ENCODE data around the gene DLGAP1.

DNA sequence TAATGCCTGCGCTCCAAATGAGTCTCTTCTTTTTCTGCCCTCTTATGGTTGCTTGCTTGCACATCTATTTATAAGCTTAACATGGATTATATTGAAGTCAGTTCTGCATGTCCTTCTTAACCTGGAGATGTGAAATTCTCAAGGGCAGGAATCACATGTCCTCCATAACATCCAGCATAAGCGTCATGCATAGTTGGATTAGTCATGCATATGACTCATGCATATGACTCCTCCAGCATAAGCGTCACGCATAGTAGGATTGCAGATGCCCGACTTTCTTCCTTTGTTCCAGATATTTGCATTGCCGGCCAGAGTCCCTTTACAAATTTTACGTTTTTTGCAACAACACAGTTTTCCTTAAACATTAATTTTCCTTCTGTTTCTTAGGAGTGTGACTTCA, 696.6 kb downstream of the DLGAP1 start:
- no peak for TF ChIP-seq ZNF423 (tag by site-specific recombination; IDR thresholded peaks at IDR 0.05)
- no peak for TF ChIP-seq ZNF10 (tag by site-specific recombination; IDR thresholded peaks at IDR 0.05)
- no peak for TF ChIP-seq ZBTB7A (tag by site-specific recombination; IDR thresholded peaks at IDR 0.05; ENCODE audit: low read depth)
- TF ChIP-seq, protein P1, sequence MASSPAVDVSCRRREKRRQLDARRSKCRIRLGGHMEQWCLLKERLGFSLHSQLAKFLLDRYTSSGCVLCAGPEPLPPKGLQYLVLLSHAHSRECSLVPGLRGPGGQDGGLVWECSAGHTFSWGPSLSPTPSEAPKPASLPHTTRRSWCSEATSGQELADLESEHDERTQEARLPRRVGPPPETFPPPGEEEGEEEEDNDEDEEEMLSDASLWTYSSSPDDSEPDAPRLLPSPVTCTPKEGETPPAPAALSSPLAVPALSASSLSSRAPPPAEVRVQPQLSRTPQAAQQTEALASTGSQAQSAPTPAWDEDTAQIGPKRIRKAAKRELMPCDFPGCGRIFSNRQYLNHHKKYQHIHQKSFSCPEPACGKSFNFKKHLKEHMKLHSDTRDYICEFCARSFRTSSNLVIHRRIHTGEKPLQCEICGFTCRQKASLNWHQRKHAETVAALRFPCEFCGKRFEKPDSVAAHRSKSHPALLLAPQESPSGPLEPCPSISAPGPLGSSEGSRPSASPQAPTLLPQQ (tag by site-specific recombination; IDR thresholded peaks at IDR 0.05): no peak
- TF ChIP-seq, protein P2, sequence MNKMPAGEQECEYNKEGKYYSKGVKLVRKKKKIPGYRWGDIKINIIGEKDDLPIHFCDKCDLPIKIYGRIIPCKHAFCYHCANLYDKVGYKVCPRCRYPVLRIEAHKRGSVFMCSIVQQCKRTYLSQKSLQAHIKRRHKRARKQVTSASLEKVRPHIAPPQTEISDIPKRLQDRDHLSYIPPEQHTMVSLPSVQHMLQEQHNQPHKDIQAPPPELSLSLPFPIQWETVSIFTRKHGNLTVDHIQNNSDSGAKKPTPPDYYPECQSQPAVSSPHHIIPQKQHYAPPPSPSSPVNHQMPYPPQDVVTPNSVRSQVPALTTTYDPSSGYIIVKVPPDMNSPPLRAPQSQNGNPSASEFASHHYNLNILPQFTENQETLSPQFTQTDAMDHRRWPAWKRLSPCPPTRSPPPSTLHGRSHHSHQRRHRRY (tag by site-specific recombination; IDR thresholded peaks at IDR 0.05): no peak
- TF ChIP-seq, protein P3, sequence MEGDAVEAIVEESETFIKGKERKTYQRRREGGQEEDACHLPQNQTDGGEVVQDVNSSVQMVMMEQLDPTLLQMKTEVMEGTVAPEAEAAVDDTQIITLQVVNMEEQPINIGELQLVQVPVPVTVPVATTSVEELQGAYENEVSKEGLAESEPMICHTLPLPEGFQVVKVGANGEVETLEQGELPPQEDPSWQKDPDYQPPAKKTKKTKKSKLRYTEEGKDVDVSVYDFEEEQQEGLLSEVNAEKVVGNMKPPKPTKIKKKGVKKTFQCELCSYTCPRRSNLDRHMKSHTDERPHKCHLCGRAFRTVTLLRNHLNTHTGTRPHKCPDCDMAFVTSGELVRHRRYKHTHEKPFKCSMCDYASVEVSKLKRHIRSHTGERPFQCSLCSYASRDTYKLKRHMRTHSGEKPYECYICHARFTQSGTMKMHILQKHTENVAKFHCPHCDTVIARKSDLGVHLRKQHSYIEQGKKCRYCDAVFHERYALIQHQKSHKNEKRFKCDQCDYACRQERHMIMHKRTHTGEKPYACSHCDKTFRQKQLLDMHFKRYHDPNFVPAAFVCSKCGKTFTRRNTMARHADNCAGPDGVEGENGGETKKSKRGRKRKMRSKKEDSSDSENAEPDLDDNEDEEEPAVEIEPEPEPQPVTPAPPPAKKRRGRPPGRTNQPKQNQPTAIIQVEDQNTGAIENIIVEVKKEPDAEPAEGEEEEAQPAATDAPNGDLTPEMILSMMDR (tag by site-specific recombination; IDR thresholded peaks at IDR 0.05): no peak
- no peak for TF ChIP-seq ZNF792 (tag by site-specific recombination; IDR thresholded peaks at IDR 0.05)
- no peak for TF ChIP-seq KLF1 (tag by site-specific recombination; IDR thresholded peaks at IDR 0.05)
- no peak for TF ChIP-seq TRIM28 (IDR thresholded peaks at IDR 0.05; ENCODE audit: borderline replicate concordance, low read length)
- no peak for TF ChIP-seq ZNF830 (tag by site-specific recombination; IDR thresholded peaks at IDR 0.05; ENCODE audit: low read depth)
- TF ChIP-seq, protein P4, sequence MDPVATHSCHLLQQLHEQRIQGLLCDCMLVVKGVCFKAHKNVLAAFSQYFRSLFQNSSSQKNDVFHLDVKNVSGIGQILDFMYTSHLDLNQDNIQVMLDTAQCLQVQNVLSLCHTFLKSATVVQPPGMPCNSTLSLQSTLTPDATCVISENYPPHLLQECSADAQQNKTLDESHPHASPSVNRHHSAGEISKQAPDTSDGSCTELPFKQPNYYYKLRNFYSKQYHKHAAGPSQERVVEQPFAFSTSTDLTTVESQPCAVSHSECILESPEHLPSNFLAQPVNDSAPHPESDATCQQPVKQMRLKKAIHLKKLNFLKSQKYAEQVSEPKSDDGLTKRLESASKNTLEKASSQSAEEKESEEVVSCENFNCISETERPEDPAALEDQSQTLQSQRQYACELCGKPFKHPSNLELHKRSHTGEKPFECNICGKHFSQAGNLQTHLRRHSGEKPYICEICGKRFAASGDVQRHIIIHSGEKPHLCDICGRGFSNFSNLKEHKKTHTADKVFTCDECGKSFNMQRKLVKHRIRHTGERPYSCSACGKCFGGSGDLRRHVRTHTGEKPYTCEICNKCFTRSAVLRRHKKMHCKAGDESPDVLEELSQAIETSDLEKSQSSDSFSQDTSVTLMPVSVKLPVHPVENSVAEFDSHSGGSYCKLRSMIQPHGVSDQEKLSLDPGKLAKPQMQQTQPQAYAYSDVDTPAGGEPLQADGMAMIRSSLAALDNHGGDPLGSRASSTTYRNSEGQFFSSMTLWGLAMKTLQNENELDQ (tag by site-specific recombination; IDR thresholded peaks at IDR 0.05; ENCODE audit: low read depth): no peak
